Esophagus (tissue), 2 donors: ENCODE results near the gene CD38. TPM values are rescaled to one million over a fixed set of nuclear protein-coding genes. Genes with fewer than 3 reads are reported as not detected.
"Not testable (repeated sequence)": the region's sequence is repeated elsewhere in the genome, so short reads cannot be mapped to it uniquely, and the experiment has no call there.

Experiments
- H3K27ac ChIP-seq, 2 donors: one replicate each; pipeline ENCODE4 v1.5.1; 2013; ENCODE audit warnings: low read depth in 2 of 2, mild to moderate bottlenecking in 2 of 2, inconsistent platforms in 1 of 2, low read length in 1 of 2, moderate library complexity in 1 of 2
- H3K27me3 ChIP-seq, 2 donors: one replicate each; pipeline ENCODE4 v1.6.1; 2013; ENCODE audit warnings: low read length in 2 of 2, control low read depth in 1 of 2, mild to moderate bottlenecking in 1 of 2; ENCODE audit not compliant: insufficient read depth in 2 of 2, control insufficient read depth in 1 of 2
- H3K36me3 ChIP-seq, 2 donors: one replicate each; pipeline ENCODE4 v1.6.1; 2013; ENCODE audit warnings: low read length in 1 of 2; ENCODE audit not compliant: control insufficient read depth in 2 of 2, insufficient read depth in 2 of 2
- H3K4me1 ChIP-seq, 2 donors: one replicate each; pipeline ENCODE4 v1.6.1; 2013; ENCODE audit warnings: low read length in 1 of 2; ENCODE audit not compliant: control insufficient read depth in 2 of 2, insufficient read depth in 2 of 2
- H3K4me3 ChIP-seq, 2 donors: one replicate each; pipeline ENCODE4 v1.5.1; 2013; ENCODE audit warnings: low read length in 2 of 2, mild to moderate bottlenecking in 2 of 2, low read depth in 1 of 2, moderate library complexity in 1 of 2
- H3K9me3 ChIP-seq, 2 donors: one replicate each; pipeline ENCODE4 v1.6.1; 2013; ENCODE audit warnings: mild to moderate bottlenecking in 2 of 2, low read depth in 1 of 2, low read length in 1 of 2, moderate library complexity in 1 of 2; ENCODE audit not compliant: control insufficient read depth in 2 of 2, insufficient read depth in 1 of 2
- WGBS, 2 donors: extraction: QIAGEN DNeasy Blood & Tissue Kit; methylation state at CpG; one replicate each; pipeline ENCODE4 v1.1.7; 2013; 5-methylcytosine and 5-hydroxymethylcytosine counted together
- polyA plus RNA-seq, 2 donors: library from polyadenylated mRNA; stranded (reverse); fragments of 200-250 nt; gene quantifications; one replicate each; pipeline ENCODE4 v1.2.3, GENCODE V29; 2013
- donor health status: healthy with polysubstance abuse.
- donor health status: Bipolar disorder and iron deficiency.

The CD38 gene
- 1 to 10 TPM in 1 of 2 donors, under 1 TPM in 1; 0.72 to 1.2 TPM for polyA plus RNA-seq

DNA sequence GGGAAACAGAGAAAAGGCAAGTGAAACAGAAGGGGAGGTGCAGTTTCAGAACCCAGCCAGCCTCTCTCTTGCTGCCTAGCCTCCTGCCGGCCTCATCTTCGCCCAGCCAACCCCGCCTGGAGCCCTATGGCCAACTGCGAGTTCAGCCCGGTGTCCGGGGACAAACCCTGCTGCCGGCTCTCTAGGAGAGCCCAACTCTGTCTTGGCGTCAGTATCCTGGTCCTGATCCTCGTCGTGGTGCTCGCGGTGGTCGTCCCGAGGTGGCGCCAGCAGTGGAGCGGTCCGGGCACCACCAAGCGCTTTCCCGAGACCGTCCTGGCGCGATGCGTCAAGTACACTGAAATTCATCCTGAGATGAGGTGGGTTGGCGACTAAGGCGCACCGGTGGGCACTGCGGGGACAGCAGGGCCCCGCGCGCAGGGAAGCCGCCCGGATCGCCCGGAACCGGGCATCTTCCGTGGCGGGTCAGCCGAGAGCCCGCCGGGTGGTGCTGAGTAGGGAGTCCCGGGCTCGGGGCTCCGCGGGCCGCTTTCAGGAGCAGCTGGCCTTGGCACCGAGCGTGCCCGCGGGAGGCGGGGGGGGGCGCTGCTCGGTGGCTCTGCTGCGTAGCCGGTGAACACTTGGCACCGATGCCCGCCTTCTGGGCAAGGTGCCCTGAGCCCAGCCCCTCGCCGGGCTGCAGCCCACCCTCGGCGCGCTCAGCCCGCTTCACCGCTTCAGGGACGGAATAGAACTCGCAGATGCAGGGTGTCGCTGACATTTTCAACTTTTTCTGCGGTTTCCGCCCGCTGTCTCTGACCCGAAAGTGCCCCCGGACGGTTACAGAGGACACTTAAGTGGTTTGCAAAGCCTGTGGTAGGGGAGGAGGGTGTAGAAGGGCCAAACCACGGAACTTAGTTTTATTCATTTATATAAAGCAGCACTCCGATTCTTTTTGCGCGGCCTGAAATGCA, at the start of gene CD38:
CD38 (plus strand) TSS at position 40 of the 953 bp plus-strand sequence; CDS start at position 127, 87 bp downstream.
- WGBS, 2 donors, result 1 to 3% methylated on average over 63 to 76 of the region's 76 CpGs

DNA sequence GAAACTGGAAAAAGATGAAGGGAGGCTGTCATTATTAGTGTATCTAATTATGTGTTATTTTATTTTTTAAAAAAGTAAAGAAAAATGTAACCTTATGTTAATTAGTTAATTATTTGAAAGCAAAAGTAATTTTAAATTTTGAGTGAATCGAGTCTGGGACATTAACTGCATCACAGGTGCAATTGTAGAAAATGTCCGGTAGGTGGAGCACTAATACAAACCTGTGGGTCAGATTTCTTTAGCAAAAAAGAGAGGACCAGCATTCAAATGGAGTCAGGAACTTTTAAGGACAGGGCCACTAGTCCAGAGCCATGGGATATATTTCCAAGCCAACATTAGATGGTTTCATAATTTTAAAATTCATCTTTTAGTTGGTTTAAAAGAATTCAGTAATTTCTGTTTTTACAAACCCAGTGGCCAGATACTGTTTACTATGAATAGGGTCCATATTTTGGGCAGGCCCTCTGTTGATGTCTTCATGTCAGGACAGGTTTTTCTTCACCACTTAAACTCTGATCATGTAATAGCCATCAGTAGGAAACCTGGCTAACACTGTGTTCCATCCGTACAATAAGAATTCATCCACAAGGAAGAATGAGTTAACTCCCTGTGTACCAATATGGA, 48.1 kb upstream of the CD38 start:
- Histone ChIP-seq H3K27ac (no peak overlapping the region), H3K27me3 (no peaks in the 10 kb centered on the region), H3K36me3 (no peaks in the 10 kb centered on the region), H3K4me3 (no peak overlapping the region), H3K4me1 (no peaks in the 10 kb centered on the region), H3K9me3 (peaks cover 0 to 3% of the 10 kb centered on the region in 2 donors)
- WGBS, 2 donors, result 14 to 21% methylated on average over 3 of the region's 3 CpGs

More for the DNA sequence above, at the start of gene CD38:
- peak within 1 kb of the TSS; percentile 43 to 45 for H3K4me3 ChIP-seq
- no peaks in the 10 kb centered on the region for H3K9me3 ChIP-seq
- H3K4me1 ChIP-seq, result peaks cover 2 to 3% of the 10 kb centered on the region in 2 donors
- peaks cover 0 to 6% of the 10 kb centered on the region in 2 donors for H3K27me3 ChIP-seq
- H3K27ac ChIP-seq, result peak within 1 kb of the TSS in 1 of 2 donors; percentile 26
- no peaks in the 10 kb centered on the region for H3K36me3 ChIP-seq

- not testable (repeated sequence) for H3K9me3 ChIP-seq, H3K4me3 ChIP-seq, H3K4me1 ChIP-seq, H3K27me3 ChIP-seq, H3K36me3 ChIP-seq, H3K27ac ChIP-seq
- WGBS, 2 donors, result 76 to 77% methylated on average over 5 of the region's 5 CpGs
These were observed 45.1 kb upstream of the CD38 start for GRCh38 chr4:15733061-15733460.

GRCh38 chr4:15735536-15735935, 42.6 kb upstream of the CD38 start:
- no peaks in the 10 kb centered on the region for H3K27me3 ChIP-seq

GRCh38 chr4:15736514-15737050, 41.5 kb upstream of the CD38 start:
- Histone ChIP-seq H3K4me1 (no peaks in the 10 kb centered on the region), H3K36me3 (no peaks in the 10 kb centered on the region), H3K27ac (no peak overlapping the region), H3K9me3 (peaks cover 0 to 3% of the 10 kb centered on the region in 2 donors), H3K4me3 (no peak overlapping the region), H3K27me3 (no peaks in the 10 kb centered on the region)
- WGBS, 2 donors, result 89 to 93% methylated on average over 4 of the region's 4 CpGs

More at GRCh38 chr4:15735536-15735935, 42.6 kb upstream of the CD38 start:
- Histone ChIP-seq H3K27ac (no peak overlapping the region), H3K9me3 (peaks cover 0 to 3% of the 10 kb centered on the region in 2 donors), H3K4me3 (no peak overlapping the region), H3K4me1 (no peaks in the 10 kb centered on the region), H3K36me3 (no peaks in the 10 kb centered on the region)
- 72 to 86% methylated on average over 6 of the region's 6 CpGs for WGBS, 2 donors

- Histone ChIP-seq H3K27ac (no peak overlapping the region), H3K36me3 (no peaks in the 10 kb centered on the region), H3K27me3 (no peaks in the 10 kb centered on the region), H3K9me3 (peaks cover 0 to 3% of the 10 kb centered on the region in 2 donors), H3K4me3 (no peak overlapping the region), H3K4me1 (no peaks in the 10 kb centered on the region)
- 65 to 73% methylated on average over 3 of the region's 3 CpGs for WGBS, 2 donors
These were observed 40.9 kb upstream of the CD38 start for GRCh38 chr4:15737255-15737654.

DNA sequence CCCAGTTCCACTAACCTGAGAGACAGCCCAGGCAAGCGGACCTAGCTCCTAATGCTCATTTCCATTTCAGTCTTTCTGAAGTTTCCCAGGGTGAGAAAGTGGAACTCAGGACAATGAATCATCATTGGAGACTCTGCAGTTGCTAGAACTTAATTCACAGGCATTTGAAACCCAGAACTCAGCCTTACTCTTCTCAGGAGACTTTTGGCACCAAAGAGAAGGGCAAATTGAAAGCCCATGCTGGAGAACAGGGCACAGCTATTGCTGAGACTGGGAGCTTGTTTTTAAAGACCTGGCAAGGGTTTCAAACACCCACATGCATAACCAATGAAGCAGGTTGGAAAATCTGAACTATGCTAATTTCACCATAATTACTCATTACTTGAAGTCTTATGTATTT, 39.3 kb upstream of the CD38 start:
- Histone ChIP-seq H3K9me3 (peaks cover 0 to 2% of the 10 kb centered on the region in 2 donors), H3K36me3 (no peaks in the 10 kb centered on the region)
- WGBS, 2 donors, result 88% methylated on average over 1 of the region's 1 CpG

GRCh38 chr4:15740764-15741404, 37.2 kb upstream of the CD38 start:
- 79 to 82% methylated on average over 11 of the region's 11 CpGs for WGBS, 2 donors
- Histone ChIP-seq H3K9me3 (peaks cover 0 to 2% of the 10 kb centered on the region in 2 donors), H3K36me3 (no peaks in the 10 kb centered on the region), H3K4me3 (no peak overlapping the region), H3K4me1 (no peaks in the 10 kb centered on the region), H3K27me3 (no peaks in the 10 kb centered on the region), H3K27ac (no peak overlapping the region)

More for the DNA sequence above, 39.3 kb upstream of the CD38 start:
- H3K4me1 ChIP-seq, result no peaks in the 10 kb centered on the region
- H3K4me3 ChIP-seq, result no peak overlapping the region
- H3K27me3 ChIP-seq, result no peaks in the 10 kb centered on the region
- H3K27ac ChIP-seq, result no peak overlapping the region

DNA sequence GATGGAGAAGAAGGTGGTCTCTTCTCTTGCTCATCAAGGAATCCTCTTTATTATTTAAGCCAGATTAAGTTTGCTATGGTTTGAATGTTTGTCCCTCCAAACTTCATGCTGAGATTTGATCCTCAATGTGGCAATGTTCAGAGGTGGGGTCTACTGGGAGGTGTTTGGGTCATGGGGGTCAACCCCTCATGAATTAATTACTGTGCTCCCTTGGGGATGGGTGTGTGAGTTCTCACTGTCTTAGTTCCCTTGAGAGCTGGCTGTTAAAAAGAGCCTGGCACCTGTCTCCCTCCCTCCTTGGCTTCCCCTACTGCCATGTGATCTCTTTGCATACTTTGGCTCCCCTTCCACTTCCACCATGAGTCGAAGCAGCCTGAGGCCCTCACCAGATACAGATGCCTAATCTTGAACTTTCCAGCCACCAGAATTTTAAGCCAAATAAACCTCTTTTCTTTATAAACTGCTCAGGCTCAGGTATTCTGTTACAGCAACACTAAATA, 36.0 kb upstream of the CD38 start:
- H3K27ac ChIP-seq, result no peak overlapping the region
- no peaks in the 10 kb centered on the region for H3K27me3 ChIP-seq
- H3K36me3 ChIP-seq, result no peaks in the 10 kb centered on the region
- H3K4me3 ChIP-seq, result no peak overlapping the region
- H3K4me1 ChIP-seq, result no peaks in the 10 kb centered on the region
- H3K9me3 ChIP-seq, result peaks cover 0 to 2% of the 10 kb centered on the region in 2 donors
- WGBS, 2 donors, result 57 to 67% methylated on average over 1 of the region's 1 CpG
